H9 (cell line): Measurements from ENCODE around the gene SLIT1. TPM values are rescaled to one million over a fixed set of nuclear protein-coding genes. Genes with fewer than 3 reads are reported as not detected.
"Not testable (repeated sequence)": the region's sequence is repeated elsewhere in the genome, so short reads cannot be mapped to it uniquely, and the experiment has no call there.

Source experiments
- DNase-seq: peaks from one replicate; pipeline ENCODE4 v3.0.0-alpha.2; 2017
- H2AFZ ChIP-seq: one replicate; pipeline ENCODE4 v1.6.1; 2013; ENCODE audit warnings: mild to moderate bottlenecking, low read length, control low read depth, moderate library complexity
- H2AK5ac ChIP-seq: 2 replicates; pipeline ENCODE4 v1.6.1; 2013; ENCODE audit warnings: low read length, control low read depth, mixed read lengths; ENCODE audit not compliant: insufficient read length
- H2BK120ac ChIP-seq: one replicate; pipeline ENCODE4 v1.6.1; 2013; ENCODE audit warnings: low read depth, mild to moderate bottlenecking, low read length, control low read depth, inconsistent platforms; ENCODE audit not compliant: poor library complexity, severe bottlenecking
- H2BK12ac ChIP-seq: 2 replicates; pipeline ENCODE4 v1.6.1; 2013; ENCODE audit warnings: low read length, control low read depth, mixed read lengths, low read depth; ENCODE audit not compliant: insufficient read length
- H2BK15ac ChIP-seq: 2 replicates; pipeline ENCODE4 v1.6.1; 2013; ENCODE audit warnings: low read depth, low read length, control low read depth
- H2BK20ac ChIP-seq: one replicate; pipeline ENCODE4 v1.6.1; 2013; ENCODE audit warnings: low read depth, mild to moderate bottlenecking, low read length, control low read depth, inconsistent platforms; ENCODE audit not compliant: poor library complexity, severe bottlenecking
- H2BK5ac ChIP-seq: 2 replicates; pipeline ENCODE4 v1.6.1; 2013; ENCODE audit warnings: low read length, control low read depth, mixed read lengths; ENCODE audit not compliant: insufficient read length
- H3K14ac ChIP-seq: 2 replicates; pipeline ENCODE4 v1.6.1; 2013; ENCODE audit warnings: low read length, control low read depth; ENCODE audit not compliant: insufficient read depth
- H3K18ac ChIP-seq: 2 replicates; pipeline ENCODE4 v1.6.1; 2013; ENCODE audit warnings: low read depth, mild to moderate bottlenecking, mixed read lengths, low read length, control low read depth; ENCODE audit not compliant: insufficient read length
- H3K23ac ChIP-seq: 2 replicates; pipeline ENCODE4 v1.6.1; 2013; ENCODE audit warnings: low read length, control low read depth, mixed read lengths, low read depth; ENCODE audit not compliant: insufficient read length
- H3K23me2 ChIP-seq: 2 replicates; pipeline ENCODE4 v1.6.1; 2013; ENCODE audit warnings: low read depth, mild to moderate bottlenecking, mixed read lengths, low read length, control low read depth; ENCODE audit not compliant: insufficient read length, poor library complexity, severe bottlenecking
- H3K27ac ChIP-seq: 2 replicates; pipeline ENCODE4 v1.5.1; 2013; ENCODE audit warnings: low read length, control low read depth, mixed read lengths, low read depth; ENCODE audit not compliant: insufficient read length
- H3K27me3 ChIP-seq: 2 replicates; pipeline ENCODE4 v1.6.1; 2013; ENCODE audit warnings: low read length, control low read depth, inconsistent platforms; ENCODE audit not compliant: insufficient read depth
- H3K4ac ChIP-seq: 2 replicates; pipeline ENCODE4 v1.6.1; 2013; ENCODE audit warnings: low read depth, mild to moderate bottlenecking, control low read depth, inconsistent platforms, low read length, moderate library complexity
- H3K4me1 ChIP-seq: 2 replicates; pipeline ENCODE4 v1.6.1; 2013; ENCODE audit warnings: low read length, control low read depth, inconsistent platforms; ENCODE audit not compliant: insufficient read depth
- H3K4me2 ChIP-seq: 2 replicates; pipeline ENCODE4 v1.6.1; 2013; ENCODE audit warnings: low read length, control low read depth, mixed read lengths; ENCODE audit not compliant: insufficient read length, insufficient read depth
- H3K56ac ChIP-seq: 2 replicates; pipeline ENCODE4 v1.6.1; 2013; ENCODE audit warnings: low read depth, mild to moderate bottlenecking, mixed read lengths, low read length, control low read depth; ENCODE audit not compliant: insufficient read length
- H3K79me1 ChIP-seq: 2 replicates; pipeline ENCODE4 v1.6.1; 2013; ENCODE audit warnings: low read depth, mild to moderate bottlenecking, moderate library complexity, low read length, control low read depth, inconsistent platforms; ENCODE audit not compliant: insufficient read depth, poor library complexity, severe bottlenecking
- H3K79me2 ChIP-seq: 2 replicates; pipeline ENCODE4 v1.6.1; 2013; ENCODE audit warnings: low read length, control low read depth, inconsistent platforms; ENCODE audit not compliant: insufficient read depth
- H3K9ac ChIP-seq: 2 replicates; pipeline ENCODE4 v1.6.1; 2013; ENCODE audit warnings: low read length, control low read depth, mixed read lengths; ENCODE audit not compliant: insufficient read length; ENCODE audit errors: extremely low read depth
- H3K9me3 ChIP-seq: one replicate; pipeline ENCODE4 v1.6.1; 2013; ENCODE audit warnings: low read depth, low read length, inconsistent platforms; ENCODE audit not compliant: control insufficient read depth
- H3T11ph ChIP-seq: one replicate; pipeline ENCODE4 v1.6.1; 2013; ENCODE audit warnings: mild to moderate bottlenecking, low read length, control low read depth, inconsistent platforms
- H4K20me1 ChIP-seq: one replicate; pipeline ENCODE4 v1.6.1; 2013; ENCODE audit not compliant: control insufficient read depth, insufficient read length, insufficient read depth
- H4K5ac ChIP-seq: 2 replicates; pipeline ENCODE4 v1.6.1; 2013; ENCODE audit warnings: low read depth, mild to moderate bottlenecking, mixed read lengths, low read length, control low read depth; ENCODE audit not compliant: insufficient read length
- H4K8ac ChIP-seq: replicated peaks from 2 replicates; pipeline ENCODE4 v1.6.1; 2013; ENCODE audit warnings: low read length, control low read depth, mixed read lengths, low read depth; ENCODE audit not compliant: insufficient read length
- H4K91ac ChIP-seq: 2 replicates; pipeline ENCODE4 v1.6.1; 2013; ENCODE audit warnings: low read depth, mild to moderate bottlenecking, moderate library complexity, mixed read lengths, low read length, control low read depth; ENCODE audit not compliant: insufficient read length
- H3K27ac Mint-ChIP-seq, 3 experiments: 2 replicates in 2 of 3; 3 replicates in 1 of 3; pipeline ENCODE4 v1.8.0; 2020 to 2021; ENCODE audit warnings: mixed read lengths in 3 of 3, mild to moderate bottlenecking in 1 of 3, moderate library complexity in 1 of 3
- H3K27me3 Mint-ChIP-seq: 2 replicates; pipeline ENCODE4 v1.8.0; 2021; ENCODE audit warnings: low read depth, mild to moderate bottlenecking, moderate library complexity, mixed read lengths
- H3K36me3 Mint-ChIP-seq, 3 experiments: 2 replicates in 2 of 3; 3 replicates in 1 of 3; pipeline ENCODE4 v1.8.0; 2020 to 2021; ENCODE audit warnings: low read depth in 3 of 3, mixed read lengths in 3 of 3; ENCODE audit not compliant: insufficient read depth in 1 of 3
- H3K4me1 Mint-ChIP-seq, 2 experiments: 2 replicates each; pipeline ENCODE4 v1.8.0; 2020; ENCODE audit warnings: mixed read lengths in 2 of 2
- H3K4me3 Mint-ChIP-seq, 2 experiments: 2 replicates in 1 of 2; 3 replicates in 1 of 2; pipeline ENCODE4 v1.8.0; 2020 to 2021; ENCODE audit warnings: mild to moderate bottlenecking in 2 of 2, mixed read lengths in 2 of 2, moderate library complexity in 1 of 2
- H3K9me3 Mint-ChIP-seq, 2 experiments: 2 replicates in 1 of 2; 3 replicates in 1 of 2; pipeline ENCODE4 v1.8.0; 2020; ENCODE audit warnings: mild to moderate bottlenecking in 2 of 2, mixed read lengths in 2 of 2, moderate library complexity in 1 of 2
- WGBS: extraction: QIAGEN DNeasy Blood & Tissue Kit; methylation state at CpG from one replicate; pipeline ENCODE4 v1.1.7; 2013; ENCODE audit warnings: missing lambda C conversion rate, low lambda C conversion rate, mixed read lengths; ENCODE audit not compliant: insufficient read length; ENCODE audit errors: extremely low coverage; 5-methylcytosine and 5-hydroxymethylcytosine counted together
- total RNA-seq: library from RNA; stranded (reverse); gene quantifications from 2 replicates; pipeline ENCODE4 v1.2.1, GENCODE V29; 2021
- TF ChIP-seq, protein P1 (sequence below): fragments of 200-600 bp; sonication (generic); conservative IDR thresholded peaks from 3 replicates; pipeline ENCODE4 v1.8.0; 2021; ENCODE audit warnings: antibody characterized with exemption, mild to moderate bottlenecking

The SLIT1 gene
- total RNA-seq, 1 experiment from 2014 or later: 0.57 TPM

DNA sequence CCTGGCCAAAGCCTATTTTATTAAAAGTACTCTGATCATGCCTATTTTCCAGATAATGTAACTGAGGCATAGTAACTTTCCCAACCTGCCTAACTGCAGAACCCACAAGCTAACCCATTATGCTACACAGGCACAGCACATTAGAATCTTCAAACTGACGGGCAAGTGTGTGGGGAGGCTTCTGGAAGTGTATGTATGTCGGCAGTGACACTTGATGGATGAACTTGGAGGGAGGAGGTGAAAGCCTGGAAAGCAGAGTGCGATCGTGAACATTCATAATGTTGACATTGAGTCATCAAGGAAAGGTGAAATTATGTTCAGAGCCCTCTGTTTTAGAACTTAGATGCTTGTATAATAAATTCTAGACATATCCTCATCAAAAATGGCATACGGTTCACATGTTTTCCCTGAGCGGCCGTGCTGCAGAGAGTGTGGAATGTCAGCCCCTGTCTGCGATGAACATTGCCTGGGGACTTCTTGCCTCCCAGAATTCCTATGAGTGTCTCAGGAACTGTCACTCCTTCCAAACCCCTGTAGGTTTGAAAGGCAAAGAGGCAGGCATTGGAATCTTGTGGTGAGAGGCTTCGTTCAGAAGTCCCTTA lies 102.4 kb downstream of the SLIT1 start:
- H3K27me3 ChIP-seq: no peaks in the 10 kb centered on the region
- H3K27me3 Mint-ChIP-seq: no peaks in the 10 kb centered on the region; the same call in none of the 2 replicates

DNA sequence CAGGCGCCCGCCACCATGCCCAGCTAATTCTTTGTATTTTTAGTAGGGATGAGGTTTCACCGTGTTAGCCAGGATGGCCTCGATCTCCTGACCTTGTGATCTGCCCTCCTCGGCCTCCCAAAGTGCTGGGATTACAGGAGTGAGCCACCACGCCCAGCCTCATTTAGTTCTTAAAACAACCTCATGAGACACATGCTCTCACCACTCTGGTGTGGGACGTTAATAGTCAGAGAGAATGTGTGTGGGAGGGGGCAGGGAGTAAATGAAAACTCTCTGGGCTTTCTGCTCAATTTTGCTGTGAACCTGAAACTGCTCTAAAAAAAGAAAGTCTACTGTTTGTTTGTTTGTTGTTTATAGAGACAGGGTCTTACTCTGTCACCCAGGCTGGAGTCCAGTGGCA lies 103.2 kb downstream of the SLIT1 start:
- H3K23ac ChIP-seq, H3K9me3 Mint-ChIP-seq, H4K20me1 ChIP-seq, H2AK5ac ChIP-seq, H3K23me2 ChIP-seq, H2AFZ ChIP-seq, DNase-seq, H3K27ac Mint-ChIP-seq, H2BK5ac ChIP-seq, H3K27me3 Mint-ChIP-seq, H3K4me2 ChIP-seq, H3K36me3 Mint-ChIP-seq, H2BK12ac ChIP-seq, H2BK120ac ChIP-seq, H3T11ph ChIP-seq, H3K4me1 ChIP-seq, H3K9ac ChIP-seq, H3K27ac ChIP-seq, H4K5ac ChIP-seq, H2BK15ac ChIP-seq, H3K27me3 ChIP-seq, H3K18ac ChIP-seq, H2BK20ac ChIP-seq, H4K91ac ChIP-seq, H3K56ac ChIP-seq, H4K8ac ChIP-seq, H3K4ac ChIP-seq, H3K14ac ChIP-seq, H3K9me3 ChIP-seq, H3K4me3 Mint-ChIP-seq, H3K79me1 ChIP-seq, H3K79me2 ChIP-seq: not testable (repeated sequence)
- peaks cover 36 to 39% of the 10 kb centered on the region in 2 experiments for H3K4me1 Mint-ChIP-seq
- WGBS: no CpG with 5 or more reads among the region's 7 CpGs

More for the DNA sequence above, 102.4 kb downstream of the SLIT1 start:
- Mint-ChIP-seq H3K4me3 (no peak overlapping the region), H3K4me1 (peaks cover 34 to 38% of the 10 kb centered on the region in 2 experiments), H3K36me3 (no peaks in the 10 kb centered on the region), H3K27ac (no peak overlapping the region), H3K9me3 (no peaks in the 10 kb centered on the region)
- H4K5ac ChIP-seq: no peak overlapping the region
- H2AK5ac ChIP-seq: no peak overlapping the region
- no peak overlapping the region for H3K23ac ChIP-seq
- H3T11ph ChIP-seq: no peak overlapping the region
- no peaks in the 10 kb centered on the region for H3K23me2 ChIP-seq
- H4K91ac ChIP-seq: no peak overlapping the region
- no peak overlapping the region for H2AFZ ChIP-seq
- no peak overlapping the region for H2BK20ac ChIP-seq
- H3K4me1 ChIP-seq: peaks cover 2% of the 10 kb centered on the region
- no peak overlapping the region for H2BK5ac ChIP-seq
- H4K8ac ChIP-seq: no peak overlapping the region
- no peaks in the 10 kb centered on the region for H3K9me3 ChIP-seq
- TF ChIP-seq, protein P1, sequence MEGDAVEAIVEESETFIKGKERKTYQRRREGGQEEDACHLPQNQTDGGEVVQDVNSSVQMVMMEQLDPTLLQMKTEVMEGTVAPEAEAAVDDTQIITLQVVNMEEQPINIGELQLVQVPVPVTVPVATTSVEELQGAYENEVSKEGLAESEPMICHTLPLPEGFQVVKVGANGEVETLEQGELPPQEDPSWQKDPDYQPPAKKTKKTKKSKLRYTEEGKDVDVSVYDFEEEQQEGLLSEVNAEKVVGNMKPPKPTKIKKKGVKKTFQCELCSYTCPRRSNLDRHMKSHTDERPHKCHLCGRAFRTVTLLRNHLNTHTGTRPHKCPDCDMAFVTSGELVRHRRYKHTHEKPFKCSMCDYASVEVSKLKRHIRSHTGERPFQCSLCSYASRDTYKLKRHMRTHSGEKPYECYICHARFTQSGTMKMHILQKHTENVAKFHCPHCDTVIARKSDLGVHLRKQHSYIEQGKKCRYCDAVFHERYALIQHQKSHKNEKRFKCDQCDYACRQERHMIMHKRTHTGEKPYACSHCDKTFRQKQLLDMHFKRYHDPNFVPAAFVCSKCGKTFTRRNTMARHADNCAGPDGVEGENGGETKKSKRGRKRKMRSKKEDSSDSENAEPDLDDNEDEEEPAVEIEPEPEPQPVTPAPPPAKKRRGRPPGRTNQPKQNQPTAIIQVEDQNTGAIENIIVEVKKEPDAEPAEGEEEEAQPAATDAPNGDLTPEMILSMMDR: no peak
- H3K79me1 ChIP-seq: no peaks in the 10 kb centered on the region
- H2BK12ac ChIP-seq: no peak overlapping the region
- no peak overlapping the region for H2BK120ac ChIP-seq
- H3K18ac ChIP-seq: no peak overlapping the region
- no peak overlapping the region for H3K14ac ChIP-seq
- H3K9ac ChIP-seq: no peak overlapping the region
- no peak overlapping the region for H2BK15ac ChIP-seq
- no peak for DNase-seq
- no peak overlapping the region for H3K4ac ChIP-seq
- H3K56ac ChIP-seq: no peak overlapping the region
- H4K20me1 ChIP-seq: no peaks in the 10 kb centered on the region
- WGBS: no CpG with 5 or more reads among the region's 9 CpGs
- H3K27ac ChIP-seq: no peak overlapping the region
- H3K79me2 ChIP-seq: no peaks in the 10 kb centered on the region
- H3K4me2 ChIP-seq: no peak overlapping the region
